Astrocyte (in vitro differentiated cells and primary cell): Measurements from ENCODE around the gene EML5. TPM values are rescaled to one million over a fixed set of nuclear protein-coding genes. Genes with fewer than 3 reads are reported as not detected.
A peak's percentile ranks its signal among the peaks of the same experiment; 100 is the strongest.

Experiments used
- DNase-seq: peaks from one replicate; pipeline ENCODE4 v3.0.0-alpha.2; 2010; ENCODE audit warnings: low read depth
- FAIRE-seq: peaks from 2 replicates; lab custom pipeline; 2011; peaks lifted over from hg19 to GRCh38; lab: Jason Lieb, UNC
- H2AFZ ChIP-seq: 2 replicates; pipeline ENCODE4 v1.6.0; 2012; ENCODE audit warnings: low read depth, low read length, inconsistent platforms
- H3K27ac ChIP-seq: 2 replicates; pipeline ENCODE4 v1.5.1; 2011; ENCODE audit warnings: low read depth, low read length, inconsistent platforms
- H3K27me3 ChIP-seq: 2 replicates; pipeline ENCODE4 v1.6.0; 2011; ENCODE audit warnings: low read length, inconsistent platforms; ENCODE audit not compliant: insufficient read depth
- H3K36me3 ChIP-seq: 2 replicates; pipeline ENCODE4 v1.5.1; 2011; ENCODE audit warnings: low read length, inconsistent platforms; ENCODE audit not compliant: insufficient read depth
- H3K4me1 ChIP-seq: 2 replicates; pipeline ENCODE4 v1.5.1; 2011; ENCODE audit warnings: low read length, inconsistent platforms; ENCODE audit not compliant: insufficient read depth
- H3K4me2 ChIP-seq: 2 replicates; pipeline ENCODE4 v1.6.0; 2012; ENCODE audit warnings: low read length, inconsistent platforms
- H3K4me3 ChIP-seq: 2 replicates; pipeline ENCODE4 v1.5.1; 2011; ENCODE audit warnings: low read depth, mild to moderate bottlenecking, low read length, inconsistent platforms; ENCODE audit not compliant: insufficient read depth
- H3K79me2 ChIP-seq: 2 replicates; pipeline ENCODE4 v1.6.0; 2012; ENCODE audit warnings: mild to moderate bottlenecking, low read length, inconsistent platforms; ENCODE audit not compliant: insufficient read depth
- H3K9ac ChIP-seq: 2 replicates; pipeline ENCODE4 v1.6.0; 2012; ENCODE audit warnings: mild to moderate bottlenecking, low read length, inconsistent platforms
- H3K9me3 ChIP-seq: 2 replicates; pipeline ENCODE4 v1.5.1; 2012; ENCODE audit warnings: low read depth, mild to moderate bottlenecking, low read length, inconsistent platforms; ENCODE audit not compliant: insufficient read depth
- H4K20me1 ChIP-seq: 2 replicates; pipeline ENCODE4 v1.6.0; 2012; ENCODE audit warnings: low read length, inconsistent platforms; ENCODE audit not compliant: insufficient read depth
- H3K27ac Mint-ChIP-seq: one replicate; pipeline ENCODE4 v1.8.0; 2021; ENCODE audit warnings: mild to moderate bottlenecking, mixed read lengths; ENCODE audit not compliant: unreplicated experiment
- H3K27me3 Mint-ChIP-seq: one replicate; pipeline ENCODE4 v1.8.0; 2021; ENCODE audit warnings: low read depth, mixed read lengths; ENCODE audit not compliant: unreplicated experiment
- H3K36me3 Mint-ChIP-seq: one replicate; pipeline ENCODE4 v1.8.0; 2021; ENCODE audit warnings: low read depth, mixed read lengths; ENCODE audit not compliant: unreplicated experiment
- H3K4me1 Mint-ChIP-seq: one replicate; pipeline ENCODE4 v1.8.0; 2021; ENCODE audit warnings: low read depth, mixed read lengths; ENCODE audit not compliant: unreplicated experiment
- H3K4me3 Mint-ChIP-seq: one replicate; pipeline ENCODE4 v1.8.0; 2021; ENCODE audit warnings: mild to moderate bottlenecking, moderate library complexity, mixed read lengths; ENCODE audit not compliant: unreplicated experiment
- H3K9me3 Mint-ChIP-seq: one replicate; pipeline ENCODE4 v1.8.0; 2021; ENCODE audit warnings: mild to moderate bottlenecking, mixed read lengths; ENCODE audit not compliant: unreplicated experiment
- CTCF ChIP-seq: IDR thresholded peaks from 2 replicates; pipeline ENCODE4 v1.5.1; 2011; ENCODE audit warnings: low read depth, mild to moderate bottlenecking, inconsistent platforms, low read length, moderate library complexity; ENCODE audit not compliant: insufficient read depth
- EZH2 ChIP-seq: IDR thresholded peaks from 2 replicates; pipeline ENCODE4 v1.6.1; 2012; ENCODE audit warnings: mild to moderate bottlenecking, low read length, inconsistent platforms; ENCODE audit not compliant: insufficient read depth
- total RNA-seq: library from RNA; stranded (reverse); gene quantifications from 2 replicates; pipeline ENCODE4 v1.2.1, GENCODE V29; 2021

The EML5 gene
- total RNA-seq, 1 donor from 2014 or later, result 0.05 TPM

- H3K4me1 ChIP-seq, result peaks cover 7% of the 10 kb centered on the region
- no peak for FAIRE-seq
Observed at GRCh38 chr14:88825078-88825458, 32.3 kb upstream of the EML5 start.

GRCh38 chr14:88824314-88825077 is 31.7 kb upstream of the EML5 start, which contains the start of gene TTC8:
TTC8 (plus strand) TSS chr14:88824651; CDS start chr14:88824708, 57 bp downstream.
- peaks cover 7% of the 10 kb centered on the region for H3K4me1 ChIP-seq
- H3K4me3 ChIP-seq, result peak within 1 kb of the TSS; percentile 75
- TF ChIP-seq EZH2 (no peak), CTCF (no peak)
- no peaks in the 10 kb centered on the region for H4K20me1 ChIP-seq
- Mint-ChIP-seq H3K36me3 (no peaks in the 10 kb centered on the region), H3K4me1 (peaks cover 5% of the 10 kb centered on the region), H3K4me3 (peak within 1 kb of the TSS; percentile 89), H3K27me3 (peaks cover 2% of the 10 kb centered on the region), H3K9me3 (no peaks in the 10 kb centered on the region), H3K27ac (peak within 1 kb of the TSS; percentile 97)
- peaks cover 22% of the 10 kb centered on the region for H3K79me2 ChIP-seq
- peak within 1 kb of the TSS; percentile 97 for H2AFZ ChIP-seq
- H3K27ac ChIP-seq, result peak within 1 kb of the TSS; percentile 91
- H3K9ac ChIP-seq, result peak within 1 kb of the TSS; percentile 88
- FAIRE-seq (no peak), DNase-seq (peak; percentile 81)
- no peaks in the 10 kb centered on the region for H3K36me3 ChIP-seq
- H3K9me3 ChIP-seq, result no peaks in the 10 kb centered on the region
- H3K27me3 ChIP-seq, result no peaks in the 10 kb centered on the region
- H3K4me2 ChIP-seq, result peak within 1 kb of the TSS; percentile 95

More at GRCh38 chr14:88825078-88825458, 32.3 kb upstream of the EML5 start:
- Histone ChIP-seq H3K9ac (peak overlapping the region; percentile 88), H3K27me3 (no peaks in the 10 kb centered on the region), H3K27ac (peak overlapping the region; percentile 91), H4K20me1 (no peaks in the 10 kb centered on the region), H2AFZ (peak overlapping the region; percentile 97), H3K4me3 (peak overlapping the region; percentile 75), H3K79me2 (peaks cover 22% of the 10 kb centered on the region), H3K4me2 (peak overlapping the region; percentile 95), H3K9me3 (no peaks in the 10 kb centered on the region), H3K36me3 (no peaks in the 10 kb centered on the region)
- Mint-ChIP-seq H3K9me3 (no peaks in the 10 kb centered on the region), H3K36me3 (no peaks in the 10 kb centered on the region), H3K27ac (peak overlapping the region; percentile 86), H3K27me3 (no peaks in the 10 kb centered on the region), H3K4me1 (peaks cover 7% of the 10 kb centered on the region), H3K4me3 (peak overlapping the region; percentile 89)
- DNase-seq, result peak; percentile 25
- TF ChIP-seq EZH2 (no peak), CTCF (no peak)

- Histone ChIP-seq H3K79me2 (peaks cover 22% of the 10 kb centered on the region), H3K4me1 (peaks cover 7% of the 10 kb centered on the region), H3K9ac (peak overlapping the region; percentile 88), H3K4me3 (peak overlapping the region; percentile 75), H3K36me3 (no peaks in the 10 kb centered on the region), H3K9me3 (no peaks in the 10 kb centered on the region), H3K4me2 (peak overlapping the region; percentile 95), H3K27me3 (no peaks in the 10 kb centered on the region), H2AFZ (peak overlapping the region; percentile 97), H4K20me1 (no peaks in the 10 kb centered on the region), H3K27ac (peak overlapping the region; percentile 91)
- H3K27ac Mint-ChIP-seq, result peak overlapping the region; percentile 97
- H3K27me3 Mint-ChIP-seq, result peaks cover 5% of the 10 kb centered on the region
- H3K9me3 Mint-ChIP-seq, result no peaks in the 10 kb centered on the region
- peak overlapping the region; percentile 89 for H3K4me3 Mint-ChIP-seq
- FAIRE-seq (no peak), DNase-seq (no peak)
- no peaks in the 10 kb centered on the region for H3K36me3 Mint-ChIP-seq
- H3K4me1 Mint-ChIP-seq, result peaks cover 5% of the 10 kb centered on the region
- TF ChIP-seq CTCF (no peak), EZH2 (no peak)
Observed at GRCh38 chr14:88823968-88824313, 31.2 kb upstream of the EML5 start.
